IPS-18c (cell line): ENCODE results near the gene KRTAP10-8.
"Not testable (repeated sequence)": the region's sequence is repeated elsewhere in the genome, so short reads cannot be mapped to it uniquely, and the experiment has no call there.

Experiments
- H3K4me3 ChIP-seq: 2 replicates; pipeline ENCODE4 v1.7.0; 2013; ENCODE audit warnings: low read depth, mild to moderate bottlenecking, low read length, moderate library complexity; ENCODE audit not compliant: insufficient read depth
- H3K9me3 ChIP-seq: one replicate; pipeline ENCODE4 v1.6.1; 2013; ENCODE audit warnings: mild to moderate bottlenecking, low read length, moderate library complexity; ENCODE audit not compliant: control insufficient read depth, insufficient read depth

KRTAP10-8 gene

GRCh38 chr21:44647222-44647552 lies 35.3 kb downstream of the KRTAP10-8 start:
- H3K9me3 ChIP-seq, result peaks cover 2% of the 10 kb centered on the region

GRCh38 chr21:44648557-44649311 lies 36.9 kb downstream of the KRTAP10-8 start:
- Histone ChIP-seq H3K4me3 (no peak overlapping the region), H3K9me3 (peaks cover 2% of the 10 kb centered on the region)

More at GRCh38 chr21:44647222-44647552, 35.3 kb downstream of the KRTAP10-8 start:
- no peak overlapping the region for H3K4me3 ChIP-seq

DNA sequence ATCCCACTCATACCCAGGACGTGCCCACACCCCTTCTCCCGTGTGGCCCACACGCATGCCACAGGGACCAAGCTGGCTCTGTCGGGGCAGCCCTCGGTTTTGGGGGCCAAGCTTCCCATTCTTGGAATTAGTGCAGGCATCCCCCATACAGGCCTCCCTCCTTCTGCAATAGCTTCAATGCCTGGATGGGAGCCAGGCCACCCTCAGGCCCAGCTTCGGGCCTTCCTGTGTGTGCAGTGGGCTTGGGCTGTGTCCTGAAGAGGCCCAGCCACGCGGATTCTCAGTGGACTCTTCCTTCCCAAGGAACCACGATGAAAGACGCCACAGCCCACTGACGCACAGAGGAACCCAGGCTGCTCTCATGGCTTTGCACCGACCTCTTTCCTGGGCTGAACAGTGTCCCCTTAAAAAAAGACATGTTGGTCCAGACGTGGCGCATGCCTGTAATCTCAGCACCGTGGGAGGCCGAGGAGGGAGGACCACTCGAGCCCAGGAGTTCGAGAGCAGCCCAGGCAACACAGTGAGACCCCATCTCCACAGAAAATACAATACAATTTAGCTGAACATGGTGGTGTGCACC lies 37.7 kb downstream of the KRTAP10-8 start:
- Histone ChIP-seq H3K4me3 (no peak overlapping the region), H3K9me3 (peaks cover 2% of the 10 kb centered on the region)

GRCh38 chr21:44650265-44650972 lies 38.5 kb downstream of the KRTAP10-8 start:
- H3K4me3 ChIP-seq, result no peak overlapping the region
- H3K9me3 ChIP-seq, result peaks cover 2% of the 10 kb centered on the region

DNA sequence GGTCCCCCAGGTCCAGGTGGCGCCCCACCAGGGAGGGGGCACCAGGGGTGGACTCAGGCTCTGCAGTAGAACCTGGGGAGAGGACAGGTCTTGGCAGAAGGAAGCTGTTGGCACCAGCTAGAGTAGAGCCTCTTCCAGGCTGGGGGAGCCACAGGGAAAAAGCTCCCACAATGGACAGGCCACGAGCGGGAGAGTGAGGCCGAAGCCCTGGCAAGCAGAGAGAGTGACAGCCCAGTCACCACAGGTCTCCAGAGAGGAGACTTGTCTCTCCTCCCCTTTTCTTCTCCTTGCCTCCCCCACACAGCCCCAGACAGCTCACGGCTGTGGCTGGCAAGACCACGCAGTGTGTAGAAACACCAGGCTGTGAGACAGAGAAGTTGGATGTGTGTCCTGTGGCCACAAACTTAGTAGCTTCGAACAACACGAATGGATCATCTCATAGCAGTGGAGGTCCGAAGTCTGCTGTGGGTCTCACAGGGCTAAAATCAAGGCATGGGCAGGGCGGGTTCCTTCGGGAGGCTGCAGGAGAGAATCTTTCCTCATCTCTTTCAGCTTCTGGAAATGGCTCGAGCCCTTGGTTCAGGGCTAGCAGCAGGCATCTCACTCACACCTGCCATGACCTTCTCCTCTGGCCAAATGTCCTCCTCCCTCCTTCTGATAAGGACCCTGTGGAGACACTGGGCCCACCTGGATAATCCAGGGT lies 39.2 kb downstream of the KRTAP10-8 start:
- peaks cover 2% of the 10 kb centered on the region for H3K9me3 ChIP-seq

GRCh38 chr21:44653123-44653522 lies 41.2 kb downstream of the KRTAP10-8 start:
- Histone ChIP-seq H3K9me3 (no peaks in the 10 kb centered on the region), H3K4me3 (no peak overlapping the region)

More for the DNA sequence above, 39.2 kb downstream of the KRTAP10-8 start:
- H3K4me3 ChIP-seq, result no peak overlapping the region

GRCh38 chr21:44653656-44654575 lies 42.0 kb downstream of the KRTAP10-8 start:
- no peaks in the 10 kb centered on the region for H3K9me3 ChIP-seq
- no peak overlapping the region for H3K4me3 ChIP-seq

DNA sequence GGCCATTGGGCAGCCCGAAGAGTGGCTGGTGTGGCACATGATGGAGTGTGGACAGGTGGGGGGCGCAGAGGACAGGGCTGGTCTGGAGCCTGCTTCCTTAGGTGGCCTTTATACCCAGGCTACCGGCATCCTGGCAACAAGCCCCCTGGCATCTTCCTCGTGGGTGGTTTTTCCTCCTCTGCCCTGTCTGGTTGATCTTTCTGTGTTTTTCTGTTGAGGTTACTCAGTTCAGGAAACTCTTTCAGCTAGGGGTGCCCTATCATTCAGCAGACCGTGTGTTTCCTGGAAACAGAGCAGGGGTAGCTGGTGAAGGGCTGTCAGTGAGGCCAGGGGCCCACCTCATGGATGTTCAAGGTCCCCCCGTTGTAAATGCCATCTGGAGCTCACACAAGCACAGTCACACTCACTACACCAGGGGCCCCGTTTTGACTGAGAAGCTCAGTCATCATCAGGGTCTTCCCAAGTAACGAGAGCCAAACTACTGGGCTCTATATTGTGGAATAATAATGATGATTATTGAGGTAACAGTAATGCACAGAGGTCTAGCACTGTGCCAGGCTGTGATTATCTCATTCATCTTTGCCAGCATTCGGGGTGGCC lies 42.8 kb downstream of the KRTAP10-8 start, which contains the start of gene KRTAP12-4:
Gene KRTAP12-4, minus strand, starts transcription at position 84 of the 600 bp plus-strand sequence. Its CDS starts 45 bp downstream, at position 39.
- Histone ChIP-seq H3K9me3 (no peaks in the 10 kb centered on the region), H3K4me3 (no peak within 1 kb of the TSS)

DNA sequence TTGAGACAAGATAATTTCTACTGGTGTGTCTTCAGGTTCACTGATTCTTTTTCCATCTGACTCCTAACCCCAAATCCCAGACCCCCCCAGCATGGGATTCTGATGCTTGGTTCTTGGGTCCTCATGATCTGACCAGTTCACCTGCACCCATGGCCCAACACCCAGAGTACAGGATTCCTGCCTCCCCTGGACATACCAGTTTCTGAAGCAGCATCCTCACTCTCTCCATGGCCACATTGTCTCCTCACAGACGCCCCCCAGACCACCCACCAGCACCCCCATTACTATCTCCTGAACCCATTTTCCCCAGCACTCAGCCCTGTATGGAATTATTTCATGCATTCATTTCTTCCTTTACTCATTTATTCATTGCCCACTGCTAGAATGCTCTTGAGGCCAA lies 45.0 kb downstream of the KRTAP10-8 start:
- no peaks in the 10 kb centered on the region for H3K9me3 ChIP-seq
- H3K4me3 ChIP-seq, result no peak overlapping the region

DNA sequence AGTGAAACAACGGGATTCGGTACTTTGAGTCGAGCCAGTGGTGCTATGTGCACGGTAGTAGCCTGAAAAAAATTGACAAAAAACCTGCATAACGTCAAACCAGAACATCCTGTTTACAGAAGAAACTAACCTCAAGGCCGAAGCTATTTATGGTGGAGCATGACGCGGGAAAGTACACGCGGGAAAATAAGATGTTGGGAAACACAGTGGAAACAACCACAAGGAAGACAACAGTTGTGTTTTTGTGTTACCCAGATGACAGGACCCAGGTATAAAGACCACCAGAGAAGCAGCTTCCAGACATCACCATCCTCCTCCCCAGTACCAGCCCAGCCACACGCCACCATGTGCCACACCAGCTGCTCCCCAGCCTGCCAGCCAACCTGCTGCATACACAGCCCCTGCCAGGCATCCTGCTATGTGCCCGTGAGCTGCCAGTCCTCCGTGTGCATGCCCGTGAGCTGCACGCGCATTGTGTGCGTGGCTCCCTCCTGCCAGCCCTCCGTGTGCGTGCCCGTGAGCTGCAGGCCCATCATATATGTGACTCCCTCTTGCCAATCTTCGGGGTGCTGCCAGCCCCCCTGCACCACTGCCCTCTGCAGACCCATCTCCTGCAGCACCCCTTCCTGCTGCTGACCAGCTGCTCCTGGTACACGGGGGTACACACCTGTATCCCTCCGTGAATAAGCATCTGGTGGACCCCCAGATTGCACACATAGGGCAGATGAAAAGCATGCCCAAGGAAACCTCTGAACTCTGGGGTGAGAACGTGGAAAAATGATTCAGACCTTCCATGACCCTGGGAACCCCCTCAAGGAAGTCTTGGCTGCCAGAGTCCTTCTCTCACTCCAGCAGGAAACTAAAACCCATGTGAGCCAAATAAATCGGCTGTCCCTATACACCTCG lies 46.0 kb downstream of the KRTAP10-8 start, which contains the start of gene KRTAP12-3:
Gene KRTAP12-3, plus strand, starts transcription at position 298 of the 906 bp plus-strand sequence. Its CDS starts 48 bp downstream, at position 346.
- H3K4me3 ChIP-seq, result no peak within 1 kb of the TSS
- H3K9me3 ChIP-seq, result no peaks in the 10 kb centered on the region

DNA sequence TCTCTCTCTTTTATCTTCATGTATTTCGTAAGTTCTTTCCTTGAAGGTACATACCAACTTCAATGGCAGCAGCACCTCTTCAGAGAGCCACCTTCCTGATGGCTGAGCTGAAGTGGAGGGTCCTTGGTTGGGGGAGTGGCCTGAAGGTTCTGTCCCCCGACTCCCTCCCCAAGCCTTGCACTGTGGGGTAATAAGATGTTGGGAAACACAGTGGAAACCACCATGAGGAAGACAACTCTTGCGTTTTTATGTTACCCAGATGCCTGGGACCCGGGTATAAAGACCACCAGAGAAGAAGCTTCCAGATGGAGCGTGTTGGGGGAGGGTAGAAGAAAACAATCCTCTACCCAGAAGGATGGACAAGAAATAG lies 46.6 kb downstream of the KRTAP10-8 start:
- Histone ChIP-seq H3K9me3 (no peaks in the 10 kb centered on the region), H3K4me3 (no peak overlapping the region)

- no peak overlapping the region for H3K4me3 ChIP-seq
- no peaks in the 10 kb centered on the region for H3K9me3 ChIP-seq
Measured at GRCh38 chr21:44658913-44659595, 47.2 kb downstream of the KRTAP10-8 start.

- H3K9me3 ChIP-seq, H3K4me3 ChIP-seq: not testable (repeated sequence)
Measured at GRCh38 chr21:44661567-44661966, 49.7 kb downstream of the KRTAP10-8 start.
